ENCODE results near the gene SUDS3.
"Not testable (repeated sequence)": the region's sequence is repeated elsewhere in the genome, so short reads cannot be mapped to it uniquely, and the experiment has no call there.

SUDS3 gene, protein sequence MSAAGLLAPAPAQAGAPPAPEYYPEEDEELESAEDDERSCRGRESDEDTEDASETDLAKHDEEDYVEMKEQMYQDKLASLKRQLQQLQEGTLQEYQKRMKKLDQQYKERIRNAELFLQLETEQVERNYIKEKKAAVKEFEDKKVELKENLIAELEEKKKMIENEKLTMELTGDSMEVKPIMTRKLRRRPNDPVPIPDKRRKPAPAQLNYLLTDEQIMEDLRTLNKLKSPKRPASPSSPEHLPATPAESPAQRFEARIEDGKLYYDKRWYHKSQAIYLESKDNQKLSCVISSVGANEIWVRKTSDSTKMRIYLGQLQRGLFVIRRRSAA

GRCh38 chr12:118376089-118377020 lies at the start of gene SUDS3:
Gene SUDS3 (plus strand): TSS chr12:118376555. CDS start chr12:118376692, 137 bp downstream.
- DNase-seq = peak; percentile 97

DNA sequence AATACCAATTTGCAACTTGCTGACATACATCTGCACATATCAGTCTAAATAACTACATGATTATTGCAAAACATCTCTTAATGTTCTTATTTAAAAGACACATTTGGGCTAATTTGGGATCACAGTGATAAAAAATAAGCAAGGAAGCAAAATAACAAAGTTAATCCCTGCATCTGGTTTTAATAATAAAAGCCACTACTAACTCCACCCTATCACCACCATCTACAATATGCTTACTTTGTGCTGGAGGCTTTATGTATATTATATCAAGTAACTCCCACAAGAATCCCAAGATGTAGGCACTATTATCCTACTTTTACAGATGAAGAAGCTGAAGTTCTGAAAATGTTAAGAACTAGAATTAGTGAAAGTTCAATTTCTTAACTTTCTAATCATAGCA lies 49.4 kb upstream of the SUDS3 start:
- DNase-seq = no peak

DNA sequence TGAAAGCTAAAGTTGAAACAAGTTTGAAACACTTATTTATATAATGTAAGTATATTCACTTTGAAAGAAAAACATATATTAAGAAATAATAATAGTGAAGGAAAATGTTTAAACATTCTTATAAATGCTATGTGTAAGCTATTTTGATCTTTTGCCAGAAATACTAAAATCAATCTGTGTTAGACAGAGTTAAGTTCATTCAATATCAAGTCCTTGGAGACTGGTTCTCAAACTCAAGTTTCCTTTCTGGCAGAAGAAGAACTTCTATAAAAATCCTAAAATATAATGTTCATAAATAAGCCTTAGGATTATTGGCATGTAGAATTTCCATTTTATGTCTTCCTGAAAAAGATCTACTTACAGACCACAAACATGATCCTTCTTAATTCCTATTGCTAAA lies 49.0 kb upstream of the SUDS3 start:
- DNase-seq = no peak

GRCh38 chr12:118328486-118329330 lies 47.6 kb upstream of the SUDS3 start:
- no peak for DNase-seq

DNA sequence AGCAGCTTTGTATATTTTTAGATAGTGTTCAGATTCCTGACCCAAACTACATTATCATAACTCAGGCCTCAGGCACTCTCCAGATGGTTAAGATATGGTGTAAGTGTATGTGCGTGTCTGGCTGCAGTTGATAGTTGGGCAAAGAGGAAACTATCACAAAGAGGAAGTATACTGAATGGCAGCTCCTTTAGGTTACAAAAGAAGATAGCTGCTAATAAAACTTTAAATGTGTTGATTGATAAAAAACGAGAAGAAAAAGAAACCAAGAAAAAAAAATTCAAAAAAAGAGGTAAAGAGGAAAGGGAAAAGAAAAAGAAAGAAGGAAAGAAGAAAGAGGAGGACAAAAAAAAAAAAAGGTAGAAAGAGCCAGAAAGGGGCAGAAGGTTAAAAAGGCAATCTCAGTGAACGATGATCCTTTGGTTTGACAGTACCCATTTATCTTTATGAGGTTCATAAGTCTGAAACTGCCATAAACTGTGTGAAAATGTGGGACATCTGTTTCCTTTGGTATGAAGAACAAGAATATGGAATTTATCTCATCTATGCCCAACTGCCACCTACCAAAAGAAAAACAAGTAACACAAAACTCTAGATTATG lies 45.8 kb upstream of the SUDS3 start:
- DNase-seq = no peak

GRCh38 chr12:118332511-118332910 lies 43.8 kb upstream of the SUDS3 start:
- DNase-seq = no peak

GRCh38 chr12:118334241-118334640 lies 42.1 kb upstream of the SUDS3 start:
- no peak for DNase-seq

DNA sequence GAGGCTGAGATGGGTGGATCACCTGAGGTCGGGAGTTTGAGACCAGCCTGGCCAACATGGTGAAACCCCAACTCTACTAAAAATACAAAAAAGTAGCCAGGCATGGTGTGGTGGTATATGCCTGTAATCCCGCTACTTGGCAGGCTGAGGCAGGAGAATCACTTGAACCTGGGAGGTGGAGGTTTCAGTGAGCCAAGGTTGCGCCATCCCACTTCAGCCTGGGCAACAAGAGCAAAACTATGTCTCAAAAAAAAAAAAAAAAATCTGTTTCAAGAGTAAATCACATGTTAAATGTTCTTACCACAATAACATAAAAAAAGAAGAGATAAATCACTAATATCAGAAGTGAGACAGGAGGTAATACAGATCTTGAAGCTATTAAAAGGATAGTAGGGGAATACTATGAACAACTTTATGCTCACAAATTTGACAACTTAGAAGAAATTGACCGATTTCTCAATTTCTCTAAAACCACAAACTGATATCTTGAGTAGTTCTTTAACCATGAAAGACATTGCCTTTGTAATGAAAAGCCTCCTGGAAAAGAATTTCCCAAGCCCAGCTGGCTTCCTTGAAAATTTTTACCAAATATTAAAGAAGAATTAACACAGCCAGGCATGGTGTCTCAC lies 41.3 kb upstream of the SUDS3 start:
- DNase-seq = no peak

DNA sequence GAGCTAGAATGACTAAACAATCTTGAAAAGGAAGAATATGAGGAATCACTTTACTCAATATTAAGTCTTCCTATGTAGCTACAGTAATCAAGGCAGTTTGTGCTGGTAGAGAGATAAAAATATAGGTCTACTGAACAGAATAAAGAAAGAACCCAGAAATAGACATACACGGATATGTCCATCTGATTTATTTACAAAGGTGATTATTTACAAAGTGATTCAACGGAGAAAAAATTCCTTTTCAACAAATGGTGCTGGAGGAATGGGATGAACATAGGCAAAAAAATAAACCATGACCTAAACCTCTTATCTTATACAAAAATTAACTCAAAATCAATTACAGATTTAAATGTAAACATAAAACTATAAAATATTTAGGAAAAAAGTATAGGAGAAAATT lies 40.2 kb upstream of the SUDS3 start:
- DNase-seq = no peak

- no peak for DNase-seq
These were observed 39.0 kb upstream of the SUDS3 start for GRCh38 chr12:118337194-118337838.

DNA sequence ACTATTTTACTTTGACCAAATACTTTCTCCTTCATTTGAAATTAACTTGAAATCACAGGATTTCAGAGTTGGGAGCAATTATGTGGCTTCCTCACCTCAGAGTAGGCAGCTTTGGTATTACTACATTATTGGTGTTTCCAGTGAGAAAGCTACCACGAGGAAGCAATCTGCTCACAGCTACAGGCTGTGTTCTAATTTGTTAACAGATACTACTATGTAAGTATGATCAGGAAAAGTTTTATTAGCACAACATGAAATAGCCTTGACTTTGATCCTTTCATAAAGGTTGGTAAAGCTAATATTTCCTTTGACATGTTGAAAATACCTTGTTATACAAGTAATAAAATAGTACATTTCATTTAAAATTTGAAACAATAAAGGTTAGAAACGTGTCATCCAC lies 34.3 kb upstream of the SUDS3 start:
- DNase-seq = no peak

- no peak for DNase-seq
These were observed 31.5 kb upstream of the SUDS3 start for GRCh38 chr12:118344829-118345228.

GRCh38 chr12:118345355-118345754 lies 31.0 kb upstream of the SUDS3 start:
- no peak for DNase-seq

DNA sequence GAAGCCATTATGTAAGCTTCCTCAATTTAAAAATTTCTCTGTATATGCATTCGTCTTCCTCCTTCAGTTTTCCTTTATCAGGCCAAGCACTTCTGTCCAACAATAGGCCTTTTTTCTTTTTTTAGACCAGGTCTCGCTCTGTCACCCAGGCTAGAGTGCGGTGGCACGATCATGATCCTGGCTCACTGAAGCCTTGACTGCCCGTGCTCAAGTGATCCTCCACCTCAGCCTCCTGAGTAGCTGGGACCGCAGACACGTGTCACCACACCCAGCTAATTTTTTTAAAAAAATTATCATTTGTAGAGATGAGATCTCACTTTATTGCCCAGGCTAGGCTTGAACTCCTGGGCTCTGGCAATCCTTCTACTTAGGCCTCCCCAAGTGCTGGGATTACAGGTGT lies 29.5 kb upstream of the SUDS3 start:
- DNase-seq = no peak

GRCh38 chr12:118347916-118348315 lies 28.4 kb upstream of the SUDS3 start:
- no peak for DNase-seq

GRCh38 chr12:118350908-118351559 lies 25.3 kb upstream of the SUDS3 start:
- DNase-seq = no peak

DNA sequence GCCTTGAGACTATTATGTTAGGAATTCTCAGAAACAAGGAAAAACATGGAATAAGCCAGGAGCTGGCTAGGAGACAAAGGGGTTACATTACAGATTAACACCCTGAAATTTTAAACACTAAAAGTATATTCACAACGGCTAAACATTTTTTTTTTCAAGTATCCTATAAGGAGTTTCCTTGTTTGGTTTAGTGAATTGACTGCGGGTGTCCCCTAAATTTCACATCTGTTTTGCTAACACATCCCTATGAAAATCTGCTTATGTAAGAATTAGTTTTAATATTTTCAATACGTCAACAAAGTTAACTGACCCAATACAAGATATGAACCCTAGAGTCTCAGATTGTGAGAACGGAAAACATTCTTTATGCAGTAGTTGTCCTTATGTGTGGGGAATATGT lies 22.6 kb upstream of the SUDS3 start:
- DNase-seq = no peak

DNA sequence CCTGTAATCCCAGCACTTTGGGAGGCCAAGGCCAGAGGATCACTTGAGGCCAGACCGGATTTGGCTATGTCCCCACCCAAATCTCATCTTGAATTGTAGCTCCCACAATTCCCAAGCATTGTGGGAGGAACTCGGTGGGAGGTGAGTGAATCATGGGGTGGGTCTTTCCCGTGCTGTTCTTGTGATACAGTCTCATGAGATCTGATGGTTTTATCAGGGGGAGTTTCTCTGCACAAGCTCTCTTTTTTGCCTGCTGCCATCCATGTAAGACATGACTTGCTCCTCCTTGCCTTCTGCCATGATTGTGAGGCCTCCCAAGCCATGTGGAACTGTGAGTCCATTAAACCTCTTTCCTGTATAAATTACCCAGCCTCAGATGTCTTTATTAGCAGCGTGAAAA lies 21.9 kb upstream of the SUDS3 start:
- DNase-seq = not testable (repeated sequence)

- DNase-seq = no peak
These were observed 21.5 kb upstream of the SUDS3 start for GRCh38 chr12:118354903-118355302.

GRCh38 chr12:118355843-118356242 lies 20.5 kb upstream of the SUDS3 start:
- DNase-seq = no peak

DNA sequence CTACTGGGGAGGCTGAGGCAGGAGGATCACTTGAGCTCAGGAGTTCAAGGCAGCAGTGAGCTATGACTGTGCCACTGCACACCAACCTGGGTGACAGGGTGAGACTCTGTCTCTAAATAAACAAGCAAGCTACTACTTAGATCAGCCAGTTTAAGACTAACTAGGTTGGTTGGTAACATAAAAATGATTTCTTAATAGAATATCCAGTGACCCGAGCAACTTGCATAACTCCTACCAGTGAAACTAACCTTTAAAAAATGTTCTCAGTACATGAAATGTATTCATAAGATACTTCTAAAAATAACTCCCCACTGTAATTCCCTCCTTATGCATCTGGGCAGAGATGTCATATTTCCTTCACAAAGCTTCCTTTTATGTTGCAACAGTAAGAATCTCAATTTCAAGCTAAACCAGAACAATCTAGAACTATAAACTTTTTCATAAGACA lies 19.5 kb upstream of the SUDS3 start:
- DNase-seq = no peak

All from activated T-cell treated with anti-CD3 and anti-CD28 coated beads, Interleukin-2, amount 50 U/mL, for 1 hour (primary cell).